A204.1 (cell line): ENCODE data around the gene CYREN.
"Not testable (repeated sequence)": the region's sequence is repeated elsewhere in the genome, so short reads cannot be mapped to it uniquely, and the experiment has no call there.

ENCODE experiments used
- FAIRE-seq: peaks from 2 replicates; lab custom pipeline; 2012; peaks lifted over from hg19 to GRCh38; lab: Jason Lieb, UNC

Gene CYREN

GRCh38 chr7:135170274-135170997, at the start of gene CYREN:
CYREN (minus strand) TSS chr7:135170707; CDS start chr7:135168922, 1,785 bp downstream.
- FAIRE-seq: no peak

- FAIRE-seq: no peak
These were observed 47.4 kb upstream of the CYREN start for GRCh38 chr7:135217645-135218509.

- peak; percentile 53 for FAIRE-seq
These were observed 45.2 kb upstream of the CYREN start for GRCh38 chr7:135215698-135216097.

GRCh38 chr7:135215180-135215579, 44.7 kb upstream of the CYREN start:
- no peak for FAIRE-seq

GRCh38 chr7:135213831-135214230, 43.3 kb upstream of the CYREN start:
- no peak for FAIRE-seq

- not testable (repeated sequence) for FAIRE-seq
These were observed 41.6 kb upstream of the CYREN start for GRCh38 chr7:135211946-135212685.

GRCh38 chr7:135211179-135211945, 40.9 kb upstream of the CYREN start, which contains the start of gene WDR91:
WDR91 (minus strand) TSS chr7:135211526; CDS start chr7:135211502, 24 bp downstream.
- no peak for FAIRE-seq

GRCh38 chr7:135210888-135211178, 40.3 kb upstream of the CYREN start:
- FAIRE-seq: no peak

GRCh38 chr7:135209225-135209834, 38.8 kb upstream of the CYREN start:
- no peak for FAIRE-seq

- FAIRE-seq: no peak
These were observed 37.7 kb upstream of the CYREN start for GRCh38 chr7:135208102-135208793.

- no peak for FAIRE-seq
These were observed 37.0 kb upstream of the CYREN start for GRCh38 chr7:135207406-135208101.

- FAIRE-seq: no peak
These were observed 36.5 kb upstream of the CYREN start for GRCh38 chr7:135206941-135207391.

- no peak for FAIRE-seq
These were observed 35.3 kb upstream of the CYREN start for GRCh38 chr7:135205850-135206249.

GRCh38 chr7:135204876-135205275, 34.4 kb upstream of the CYREN start:
- FAIRE-seq: no peak

- FAIRE-seq: no peak
These were observed 33.8 kb upstream of the CYREN start for GRCh38 chr7:135204341-135204749.

GRCh38 chr7:135201350-135201749, 30.8 kb upstream of the CYREN start:
- no peak for FAIRE-seq

- FAIRE-seq: no peak
These were observed 30.4 kb upstream of the CYREN start for GRCh38 chr7:135200821-135201331.

GRCh38 chr7:135199439-135199838, 28.9 kb upstream of the CYREN start:
- FAIRE-seq: no peak

GRCh38 chr7:135197906-135198655, 27.6 kb upstream of the CYREN start:
- FAIRE-seq: no peak
